SU-DHL-6 (cell line): Measurements from ENCODE around the gene FAM98C.

Experiments
- H2AFZ ChIP-seq: fragments of 200-600 bp; sonication (generic); 2 replicates; pipeline ENCODE4 v1.6.1; 2014; ENCODE audit warnings: low read depth, mild to moderate bottlenecking, moderate library complexity, mixed read lengths, antibody characterized with exemption, low read length; ENCODE audit not compliant: severe bottlenecking
- H3F3A ChIP-seq: fragments of 200-600 bp; shearing (Covaris generic); 2 replicates; pipeline ENCODE4 v1.6.0; 2016; ENCODE audit warnings: antibody characterized with exemption, mild to moderate bottlenecking; ENCODE audit not compliant: insufficient read depth
- H3K27ac ChIP-seq: fragments of 200-600 bp; sonication (generic); 2 replicates; pipeline ENCODE4 v1.5.1; 2016; ENCODE audit warnings: low read depth, mild to moderate bottlenecking, low read length, moderate library complexity, mixed read lengths
- H3K27me3 ChIP-seq: fragments of 200-600 bp; sonication (generic), shearing (Covaris generic); 2 replicates; pipeline ENCODE4 v1.6.0; 2014; ENCODE audit warnings: mild to moderate bottlenecking, low read length
- H3K36me3 ChIP-seq: fragments of 200-600 bp; sonication (generic); 2 replicates; pipeline ENCODE4 v1.6.1; 2014; ENCODE audit warnings: mild to moderate bottlenecking, low read length, mixed read lengths
- H3K4me2 ChIP-seq: fragments of 300-600, 200-600 bp; shearing (Covaris generic), sonication (generic); 2 replicates; pipeline ENCODE4 v1.6.0; 2014; ENCODE audit warnings: low read length, low read depth, mild to moderate bottlenecking; ENCODE audit not compliant: poor library complexity, severe bottlenecking
- H3K4me3 ChIP-seq: fragments of 200-600 bp; sonication (generic); 2 replicates; pipeline ENCODE4 v1.5.1; 2014; ENCODE audit warnings: antibody characterized with exemption, low read length, mild to moderate bottlenecking, mixed read lengths; ENCODE audit not compliant: insufficient read depth, poor library complexity, severe bottlenecking
- H3K79me2 ChIP-seq: fragments of 200-600 bp; sonication (generic); 2 replicates; pipeline ENCODE4 v1.6.1; 2014; ENCODE audit warnings: mild to moderate bottlenecking, low read length, moderate library complexity; ENCODE audit not compliant: insufficient read depth
- H3K9ac ChIP-seq: fragments of 200-600 bp; sonication (generic); 2 replicates; pipeline ENCODE4 v1.7.0; 2014; ENCODE audit warnings: mild to moderate bottlenecking, low read length
- H3K9me2 ChIP-seq: fragments of 200-600 bp; sonication (generic); replicated peaks from 2 replicates; pipeline ENCODE4 v1.6.1; 2014; ENCODE audit warnings: low read length; ENCODE audit not compliant: insufficient read depth
- H3K9me3 ChIP-seq: fragments of 200-600 bp; sonication (generic); 2 replicates; pipeline ENCODE4 v1.6.1; 2014; ENCODE audit warnings: low read length, mixed read lengths; ENCODE audit not compliant: insufficient read depth
- H4K20me1 ChIP-seq: fragments of 200-600 bp; sonication (generic); 2 replicates; pipeline ENCODE4 v1.6.1; 2014; ENCODE audit warnings: low read depth, mild to moderate bottlenecking, antibody characterized with exemption, low read length, moderate library complexity, mixed read lengths
- EZH2phosphoT487 ChIP-seq: fragments of 200-600 bp; sonication (generic), shearing (Covaris generic); conservative IDR thresholded peaks from 2 replicates; pipeline ENCODE4 v1.6.1; 2018; ENCODE audit warnings: mild to moderate bottlenecking, antibody characterized with exemption, low read length, moderate library complexity, mixed read lengths
- TF ChIP-seq, protein P1 (sequence below): fragments of 200-600 bp; sonication (generic); IDR thresholded peaks from one replicate; pipeline ENCODE4 v1.5.1; 2017; ENCODE audit warnings: antibody characterized with exemption, mild to moderate bottlenecking, low read length, moderate library complexity; ENCODE audit not compliant: insufficient read depth, poor library complexity, severe bottlenecking

The FAM98C gene

DNA sequence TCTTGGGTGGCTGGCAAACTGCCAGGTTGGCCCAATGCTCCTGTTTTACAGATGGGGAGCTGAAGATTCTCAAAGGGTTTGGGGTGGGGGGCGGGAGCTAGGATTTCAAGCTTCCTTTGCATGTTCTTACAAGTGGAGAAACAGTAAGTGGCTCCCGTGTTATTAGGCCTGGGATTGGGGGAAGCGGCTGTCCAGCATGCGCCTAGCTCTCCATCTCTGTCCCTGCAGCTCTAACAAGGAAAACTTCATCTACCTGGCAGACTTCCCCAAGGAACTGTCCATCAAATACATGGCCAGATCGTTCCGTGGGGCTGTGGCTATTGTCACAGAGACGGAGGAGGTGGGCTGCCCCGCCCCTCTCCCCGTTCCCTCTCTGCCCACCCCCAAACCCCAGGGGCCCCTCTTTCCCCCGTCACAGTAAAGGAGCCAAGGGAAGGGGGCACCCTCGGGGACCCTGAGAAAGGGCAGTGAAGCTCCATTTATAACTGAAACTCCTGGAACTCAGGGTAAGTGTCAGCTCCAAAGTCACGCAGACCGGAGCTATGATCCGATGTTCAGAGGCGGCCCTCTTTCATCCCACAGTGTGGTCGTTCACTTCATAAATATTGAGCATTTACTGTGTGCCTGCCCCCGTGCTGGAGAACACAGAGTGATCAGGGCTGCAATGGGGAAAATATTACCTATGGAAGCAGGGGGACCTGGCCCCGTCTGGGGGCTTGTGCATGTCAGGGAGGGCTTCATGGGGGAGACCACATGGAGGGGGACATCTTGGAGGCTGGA is 43.5 kb upstream of the FAM98C start:
- H3K9ac ChIP-seq, result no peak overlapping the region
- H2AFZ ChIP-seq, result no peak overlapping the region
- H3K4me2 ChIP-seq, result no peak overlapping the region
- no peak for TF ChIP-seq EZH2phosphoT487
- TF ChIP-seq, protein P1, sequence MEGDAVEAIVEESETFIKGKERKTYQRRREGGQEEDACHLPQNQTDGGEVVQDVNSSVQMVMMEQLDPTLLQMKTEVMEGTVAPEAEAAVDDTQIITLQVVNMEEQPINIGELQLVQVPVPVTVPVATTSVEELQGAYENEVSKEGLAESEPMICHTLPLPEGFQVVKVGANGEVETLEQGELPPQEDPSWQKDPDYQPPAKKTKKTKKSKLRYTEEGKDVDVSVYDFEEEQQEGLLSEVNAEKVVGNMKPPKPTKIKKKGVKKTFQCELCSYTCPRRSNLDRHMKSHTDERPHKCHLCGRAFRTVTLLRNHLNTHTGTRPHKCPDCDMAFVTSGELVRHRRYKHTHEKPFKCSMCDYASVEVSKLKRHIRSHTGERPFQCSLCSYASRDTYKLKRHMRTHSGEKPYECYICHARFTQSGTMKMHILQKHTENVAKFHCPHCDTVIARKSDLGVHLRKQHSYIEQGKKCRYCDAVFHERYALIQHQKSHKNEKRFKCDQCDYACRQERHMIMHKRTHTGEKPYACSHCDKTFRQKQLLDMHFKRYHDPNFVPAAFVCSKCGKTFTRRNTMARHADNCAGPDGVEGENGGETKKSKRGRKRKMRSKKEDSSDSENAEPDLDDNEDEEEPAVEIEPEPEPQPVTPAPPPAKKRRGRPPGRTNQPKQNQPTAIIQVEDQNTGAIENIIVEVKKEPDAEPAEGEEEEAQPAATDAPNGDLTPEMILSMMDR, result no peak
- H3F3A ChIP-seq, result no peaks in the 10 kb centered on the region
- no peaks in the 10 kb centered on the region for H3K27me3 ChIP-seq
- H3K9me3 ChIP-seq, result no peaks in the 10 kb centered on the region
- no peaks in the 10 kb centered on the region for H3K9me2 ChIP-seq
- no peak overlapping the region for H3K4me3 ChIP-seq
- H4K20me1 ChIP-seq, result no peaks in the 10 kb centered on the region
- no peaks in the 10 kb centered on the region for H3K36me3 ChIP-seq
- H3K27ac ChIP-seq, result no peak overlapping the region
- no peaks in the 10 kb centered on the region for H3K79me2 ChIP-seq

DNA sequence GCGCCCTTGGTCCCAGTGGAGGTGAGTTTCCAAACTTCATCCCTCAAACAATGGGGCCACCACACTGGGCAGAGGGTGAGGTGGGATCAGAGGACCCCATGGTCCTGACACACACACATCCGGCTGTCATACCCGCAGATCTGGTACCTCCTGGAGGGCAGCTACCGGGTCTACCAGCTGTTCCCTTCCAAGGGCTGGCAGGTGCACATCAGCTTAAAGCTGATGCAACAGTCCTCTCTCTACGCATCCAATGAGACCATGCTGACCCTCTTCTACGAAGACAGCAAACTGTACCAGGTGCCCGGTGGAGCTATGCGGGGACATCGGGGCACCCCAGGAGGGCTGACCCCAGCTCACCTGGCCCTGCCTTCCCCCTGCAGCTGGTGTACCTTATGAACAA is 42.5 kb upstream of the FAM98C start:
- no peak overlapping the region for H3K27ac ChIP-seq
- no peak overlapping the region for H3K4me3 ChIP-seq
- no peaks in the 10 kb centered on the region for H3K36me3 ChIP-seq
- H3K9ac ChIP-seq, result no peak overlapping the region
- no peaks in the 10 kb centered on the region for H3K9me2 ChIP-seq
- H4K20me1 ChIP-seq, result no peaks in the 10 kb centered on the region
- no peak overlapping the region for H2AFZ ChIP-seq
- H3F3A ChIP-seq, result no peaks in the 10 kb centered on the region
- H3K9me3 ChIP-seq, result no peaks in the 10 kb centered on the region
- H3K79me2 ChIP-seq, result no peaks in the 10 kb centered on the region
- TF ChIP-seq, protein P1, result no peak
- TF ChIP-seq EZH2phosphoT487, result no peak
- H3K27me3 ChIP-seq, result no peaks in the 10 kb centered on the region
- no peak overlapping the region for H3K4me2 ChIP-seq

DNA sequence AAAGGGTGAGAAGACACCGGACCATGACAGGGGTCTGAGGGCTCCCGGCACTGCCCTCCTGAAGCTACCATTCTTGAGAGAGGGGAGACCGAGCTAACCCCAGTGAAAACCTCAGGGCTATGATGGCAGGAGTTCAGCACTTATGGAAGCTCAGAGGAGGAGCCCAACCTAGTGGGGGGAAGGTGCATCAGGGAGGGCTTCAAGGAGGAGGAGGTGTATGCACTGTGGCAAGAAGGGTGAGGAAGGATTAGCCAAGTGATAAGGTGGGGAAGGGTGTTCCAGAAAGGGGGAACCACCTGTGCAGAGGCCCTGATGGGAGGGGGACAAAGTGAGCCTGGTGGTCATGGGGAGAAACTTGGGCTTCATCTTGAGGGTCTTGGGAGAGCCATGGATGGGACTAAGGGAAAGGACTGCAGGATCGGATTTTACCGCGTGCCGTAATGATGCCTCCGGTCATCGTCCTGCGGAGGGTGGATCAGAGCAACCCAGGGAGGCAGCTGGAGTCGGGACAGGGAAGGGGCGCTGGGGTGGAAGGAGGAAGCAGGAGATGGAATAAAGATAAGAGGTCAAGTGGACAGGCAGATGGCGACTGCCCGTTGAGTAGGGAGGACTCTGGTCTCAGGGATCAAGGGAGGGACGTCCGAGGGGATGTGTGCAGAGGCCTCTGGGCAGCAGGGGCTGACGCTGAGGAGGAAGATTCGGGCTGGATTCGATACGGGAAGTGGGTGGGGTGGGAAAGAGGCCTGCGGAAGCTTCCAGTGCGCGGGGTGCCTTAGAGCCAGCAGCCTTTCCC is 41.9 kb upstream of the FAM98C start:
- H2AFZ ChIP-seq, result peak overlapping the region; percentile 71

More for the DNA sequence above, 41.9 kb upstream of the FAM98C start:
- H3K36me3 ChIP-seq, result no peaks in the 10 kb centered on the region
- no peak overlapping the region; the same call in 1 of the 2 replicates for H3K9ac ChIP-seq
- H3K27me3 ChIP-seq, result no peaks in the 10 kb centered on the region
- no peaks in the 10 kb centered on the region for H3K9me2 ChIP-seq
- no peak overlapping the region for H3K4me3 ChIP-seq
- no peaks in the 10 kb centered on the region for H3K79me2 ChIP-seq
- peak overlapping the region; percentile 66 for H3K4me2 ChIP-seq
- no peaks in the 10 kb centered on the region for H3K9me3 ChIP-seq
- H4K20me1 ChIP-seq, result no peaks in the 10 kb centered on the region
- H3F3A ChIP-seq, result no peaks in the 10 kb centered on the region
- no peak for TF ChIP-seq EZH2phosphoT487
- TF ChIP-seq, protein P1, result no peak
- H3K27ac ChIP-seq, result no peak overlapping the region
